GM21528 (cell line): Measurements from ENCODE around the gene OR13D1.
"Not testable (repeated sequence)": the region's sequence is repeated elsewhere in the genome, so short reads cannot be mapped to it uniquely, and the experiment has no call there.

Experiments
- ATAC-seq: cut with Tn5 transposase; IDR thresholded peaks from one replicate; pipeline ENCODE4 v1.9.1; 2021; ENCODE audit warnings: mild to moderate bottlenecking, moderate library complexity; ENCODE audit not compliant: unreplicated experiment, low FRiP score

The OR13D1 gene, protein sequence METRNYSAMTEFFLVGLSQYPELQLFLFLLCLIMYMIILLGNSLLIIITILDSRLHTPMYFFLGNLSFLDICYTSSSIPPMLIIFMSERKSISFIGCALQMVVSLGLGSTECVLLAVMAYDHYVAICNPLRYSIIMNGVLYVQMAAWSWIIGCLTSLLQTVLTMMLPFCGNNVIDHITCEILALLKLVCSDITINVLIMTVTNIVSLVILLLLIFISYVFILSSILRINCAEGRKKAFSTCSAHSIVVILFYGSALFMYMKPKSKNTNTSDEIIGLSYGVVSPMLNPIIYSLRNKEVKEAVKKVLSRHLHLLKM

DNA sequence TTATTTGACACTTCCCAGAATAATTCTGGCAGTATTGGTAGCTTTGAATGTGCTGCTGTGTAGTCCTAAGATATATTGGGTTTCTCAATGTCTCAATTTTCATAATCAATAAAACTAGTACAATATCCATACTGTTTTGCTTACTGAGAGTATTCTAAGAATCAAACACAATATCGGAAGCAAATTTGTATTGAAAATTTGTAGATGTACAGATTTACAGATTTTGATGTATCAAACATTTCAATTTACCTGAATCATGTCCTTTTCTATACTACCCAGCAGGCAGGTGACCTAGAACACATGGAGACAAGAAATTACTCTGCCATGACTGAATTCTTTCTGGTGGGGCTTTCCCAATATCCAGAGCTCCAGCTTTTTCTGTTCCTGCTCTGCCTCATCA is at the start of gene OR13D1:
OR13D1 (plus strand) TSS at position 301 of the 400 bp plus-strand sequence; CDS start at position 301, 0 bp downstream.
- ATAC-seq = no peak

DNA sequence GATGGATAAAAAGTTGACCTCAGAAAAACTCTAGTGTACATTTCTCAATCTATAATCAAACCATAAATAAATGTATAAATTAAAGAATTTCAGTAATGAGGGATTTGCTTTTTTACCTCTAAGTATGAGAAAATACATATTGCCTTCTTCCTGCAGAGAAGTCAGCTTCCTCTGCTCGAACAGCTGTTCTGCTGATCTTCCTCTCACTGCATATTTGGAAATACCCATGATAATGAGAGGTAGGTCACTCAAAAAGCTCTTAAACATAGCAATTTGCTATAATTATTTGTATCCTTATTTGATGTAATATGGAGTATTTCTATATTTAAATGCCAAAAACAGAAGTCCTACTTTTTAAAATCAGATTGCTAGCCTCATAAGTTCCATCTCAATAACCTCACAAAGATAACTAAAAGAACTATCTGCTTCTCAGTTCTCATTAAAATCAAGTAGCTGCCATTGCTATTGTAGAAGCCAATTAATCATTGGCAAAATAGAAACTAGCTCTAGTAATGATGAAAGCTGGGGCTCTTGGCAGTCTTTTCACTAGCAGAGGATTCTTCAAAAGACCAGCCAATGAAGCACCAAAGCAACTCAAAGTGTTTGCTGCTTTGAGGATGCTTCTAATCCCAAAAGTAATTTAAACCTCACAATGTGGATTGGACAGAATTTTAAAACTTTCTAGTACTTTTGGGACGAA is 35.7 kb upstream of the OR13D1 start:
- ATAC-seq = no peak

DNA sequence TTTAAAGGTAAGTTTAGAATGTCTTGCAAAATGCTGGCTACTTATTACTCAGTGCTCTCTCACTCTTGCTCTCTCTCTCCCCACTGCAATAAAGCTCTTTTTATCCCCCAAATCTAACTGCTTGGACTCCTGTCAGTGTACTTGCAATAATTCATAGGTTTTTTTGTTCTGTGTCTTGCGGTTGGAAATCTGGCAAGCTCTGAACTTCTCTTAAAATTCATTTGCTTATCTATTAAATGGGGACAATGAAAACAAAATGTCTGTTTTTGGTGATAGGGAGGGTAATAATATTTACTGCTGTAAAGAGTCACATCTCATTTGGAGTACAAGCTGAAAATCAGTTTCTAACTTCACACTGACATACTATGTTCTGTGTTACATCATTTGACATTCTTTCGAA is 18.7 kb upstream of the OR13D1 start:
- no peak for ATAC-seq

DNA sequence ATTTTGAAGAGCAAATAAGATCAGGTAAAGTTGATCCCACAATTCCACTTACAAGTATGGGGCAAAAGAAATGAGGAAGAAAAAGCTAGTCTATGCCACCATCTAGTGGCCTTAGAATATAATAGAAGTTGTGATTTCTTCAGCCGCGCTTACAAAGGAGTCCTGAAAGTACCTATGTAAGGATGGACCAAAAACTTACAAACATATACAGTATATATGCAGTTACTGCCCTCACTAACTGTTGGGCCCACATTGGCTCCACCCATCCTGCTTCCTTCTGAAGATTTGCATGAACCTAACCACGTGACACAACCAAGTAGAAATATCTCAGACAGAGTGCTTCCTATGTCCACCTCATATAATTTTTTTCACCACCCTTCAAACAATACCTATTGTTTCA is 11.7 kb upstream of the OR13D1 start:
- peak; percentile 59 for ATAC-seq

DNA sequence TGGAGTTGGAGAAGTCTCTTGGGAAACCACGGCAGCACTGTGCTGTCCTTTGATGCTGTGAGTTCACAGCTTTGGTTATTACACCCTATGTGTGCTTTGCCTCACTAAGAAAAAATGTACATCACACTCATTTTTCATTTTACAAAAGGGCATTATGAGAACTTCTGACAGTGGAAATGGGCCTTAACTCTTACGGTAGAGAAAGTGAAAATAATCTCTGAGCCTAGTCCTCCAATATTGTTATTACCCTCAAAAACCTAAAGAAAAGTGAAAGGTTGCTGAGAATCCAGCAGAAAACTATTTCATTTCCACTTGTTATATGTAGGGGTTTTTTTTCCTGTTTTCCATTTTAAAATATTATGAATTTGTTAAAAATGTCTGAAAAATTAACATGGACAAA is 8.2 kb upstream of the OR13D1 start:
- peak; percentile 60 for ATAC-seq

DNA sequence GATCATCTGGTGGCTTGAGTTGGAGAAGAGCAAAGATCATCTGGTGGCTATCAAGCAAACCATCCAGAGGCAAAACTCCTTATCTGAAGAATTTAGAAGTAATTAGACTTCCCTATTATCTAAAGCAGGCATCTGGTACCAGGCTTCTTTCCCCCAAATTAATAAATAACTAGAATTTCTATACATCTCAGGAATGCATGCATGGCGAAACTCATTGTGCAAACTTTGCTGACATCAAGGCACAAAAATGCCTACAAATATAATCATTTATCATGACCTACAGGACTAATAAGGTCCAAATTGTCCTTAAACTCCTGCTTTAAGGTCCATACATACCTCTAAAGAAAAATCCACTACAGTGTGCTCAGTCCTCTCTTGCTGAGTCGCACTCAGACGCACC is 6.0 kb downstream of the OR13D1 start:
- ATAC-seq = no peak

DNA sequence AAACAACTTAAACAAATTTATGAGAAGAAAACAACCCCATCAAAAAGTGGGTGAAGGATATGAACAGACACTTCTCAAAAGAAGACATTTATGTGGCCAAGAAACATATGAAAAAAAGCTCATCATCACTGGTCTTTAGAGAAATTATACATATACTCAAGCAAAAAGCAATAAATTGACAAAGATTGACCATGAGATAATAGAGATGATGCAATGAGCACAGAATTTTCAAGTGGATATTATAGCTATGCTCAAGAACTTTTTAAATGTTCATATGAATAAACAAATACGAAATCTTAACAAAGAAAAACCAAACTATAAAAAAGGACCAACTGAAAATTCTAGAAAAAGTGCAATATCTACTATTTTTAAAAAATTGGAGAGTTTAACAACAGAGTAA is 14.4 kb downstream of the OR13D1 start:
- ATAC-seq = not testable (repeated sequence)

DNA sequence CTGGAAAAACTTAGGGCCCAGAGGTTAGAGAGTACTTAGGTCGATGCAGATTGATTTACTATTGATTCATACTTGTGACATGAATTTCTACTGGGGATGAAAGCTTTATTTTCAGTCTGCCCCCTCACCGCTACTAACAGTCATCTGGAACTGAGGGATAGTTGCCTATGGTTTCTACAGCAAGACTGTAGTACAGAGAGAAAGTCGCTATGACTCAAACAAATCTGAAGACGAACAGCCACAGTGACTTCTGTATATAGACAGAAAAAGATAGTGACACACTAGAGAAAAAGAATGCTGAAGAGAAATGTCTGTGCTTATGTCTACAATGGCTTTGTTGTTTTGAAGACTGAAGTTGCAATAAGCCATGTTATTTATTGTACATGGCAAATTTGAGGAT is 17.3 kb downstream of the OR13D1 start:
- ATAC-seq = no peak

DNA sequence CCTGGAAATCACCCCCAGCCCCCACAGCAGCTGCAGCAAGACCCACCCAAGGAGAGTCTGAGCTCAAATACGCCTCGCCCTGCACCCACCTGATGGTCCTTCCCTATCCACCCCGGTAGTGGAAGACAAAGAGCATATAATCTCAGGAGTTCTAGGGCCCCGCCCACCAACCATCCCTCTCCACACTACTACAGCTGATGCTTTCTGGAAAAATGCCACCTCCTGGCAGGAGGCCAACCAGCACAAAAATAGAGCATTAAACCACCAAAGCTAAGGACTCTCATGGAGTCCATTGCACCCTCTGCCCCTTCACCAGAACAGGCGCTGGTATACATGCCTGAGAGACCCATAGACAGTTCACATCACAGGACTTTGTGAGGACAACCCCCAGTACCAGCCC is 30.7 kb downstream of the OR13D1 start:
- no peak for ATAC-seq

DNA sequence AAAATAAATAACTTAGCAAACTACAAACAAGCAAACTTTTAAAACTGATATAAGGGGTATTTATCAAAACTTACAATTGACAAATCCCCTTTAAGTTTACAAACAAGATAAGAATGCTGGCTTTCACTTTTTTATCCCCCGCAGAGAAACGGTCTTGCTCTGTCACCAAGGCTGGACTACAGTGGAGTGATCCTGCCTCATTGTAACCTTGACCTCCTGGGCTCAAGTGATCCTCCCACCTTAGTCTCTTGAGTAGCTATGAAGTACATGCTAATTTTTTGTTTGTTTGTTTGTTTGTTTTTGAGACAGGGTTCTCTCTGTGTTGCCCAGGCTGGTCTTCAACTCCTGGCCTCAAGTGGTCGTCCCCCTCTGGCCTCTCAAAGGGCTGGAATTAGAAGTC is 44.1 kb downstream of the OR13D1 start:
- ATAC-seq = no peak

DNA sequence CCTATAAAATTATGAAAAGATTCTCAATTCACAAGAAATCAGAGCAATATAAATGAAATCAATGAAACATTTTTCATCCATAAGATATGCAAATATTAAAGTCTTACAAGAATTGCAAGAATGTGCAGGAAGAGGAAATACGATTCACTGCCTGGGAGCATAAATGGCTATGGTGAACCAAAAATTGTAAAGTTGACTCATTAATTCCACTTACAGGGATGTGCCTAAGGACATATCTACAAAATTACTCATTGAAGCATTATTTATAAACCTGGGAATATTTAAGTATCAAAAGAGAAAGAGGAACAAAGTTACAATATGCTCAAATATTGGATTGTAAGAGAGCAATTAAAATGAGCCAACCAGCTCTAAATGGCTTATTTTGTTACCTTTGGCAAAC is 46.3 kb downstream of the OR13D1 start:
- ATAC-seq = no peak

DNA sequence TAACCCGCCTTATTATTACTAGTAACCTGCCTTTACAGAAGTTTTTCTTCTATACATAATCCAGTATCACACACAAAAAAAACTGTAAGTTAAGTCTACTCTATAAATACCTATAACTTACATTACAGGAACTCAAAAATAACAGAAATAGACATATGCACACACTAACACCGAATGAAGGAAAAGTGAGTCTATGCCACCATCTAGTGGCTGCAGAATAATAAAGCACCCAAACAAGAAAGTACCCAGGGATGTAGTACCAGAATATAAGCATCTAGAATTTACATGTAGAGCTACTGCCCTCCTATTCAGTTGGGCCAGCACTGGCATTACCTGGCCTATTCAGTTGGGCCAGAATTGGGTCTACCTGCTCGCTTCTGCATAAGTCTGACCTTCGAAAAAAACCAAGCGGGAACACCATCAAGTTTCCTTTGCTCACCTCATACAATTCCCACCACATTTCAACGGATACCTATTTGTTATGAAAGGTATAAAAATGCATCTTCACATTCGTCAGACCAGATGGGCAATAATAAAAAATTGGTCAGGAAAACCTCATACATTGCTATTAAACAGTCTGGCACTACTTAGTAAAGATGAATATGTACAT is 49.2 kb downstream of the OR13D1 start:
- ATAC-seq = peak; percentile 40
